GM19240 (cell line): ENCODE measurements around the gene PCNT.

ENCODE experiments used
- DNase-seq: peaks from one replicate; pipeline ENCODE4 v3.0.0; 2011; ENCODE audit warnings: low spot score; ENCODE audit not compliant: insufficient read length

The PCNT gene

DNA sequence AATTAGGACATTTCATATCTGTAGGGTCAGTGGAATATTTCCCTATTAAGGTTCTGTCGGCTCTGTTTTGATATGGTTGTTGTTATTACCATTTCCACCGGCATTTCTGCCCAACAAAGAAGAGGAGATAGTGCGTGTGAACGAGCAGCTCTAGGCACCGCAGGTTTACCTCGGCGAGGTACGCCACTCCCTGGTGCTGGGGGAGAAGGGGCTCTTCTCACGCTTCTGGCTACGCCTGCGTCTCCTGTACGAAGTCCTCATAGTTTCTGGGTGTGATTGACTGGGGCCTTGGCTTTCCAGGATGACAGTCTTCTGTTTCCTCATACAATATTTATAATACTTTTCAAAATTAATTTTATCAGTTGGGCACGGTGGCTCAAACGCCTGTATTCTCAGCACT is 80.3 kb downstream of the PCNT start:
- DNase-seq, result no peak

GRCh38 chr21:46406001-46406400 is 82.0 kb downstream of the PCNT start:
- no peak for DNase-seq

- no peak for DNase-seq
These were observed 85.9 kb downstream of the PCNT start for GRCh38 chr21:46409641-46410406.

- DNase-seq, result no peak
These were observed 86.6 kb downstream of the PCNT start for GRCh38 chr21:46410516-46410915.

DNA sequence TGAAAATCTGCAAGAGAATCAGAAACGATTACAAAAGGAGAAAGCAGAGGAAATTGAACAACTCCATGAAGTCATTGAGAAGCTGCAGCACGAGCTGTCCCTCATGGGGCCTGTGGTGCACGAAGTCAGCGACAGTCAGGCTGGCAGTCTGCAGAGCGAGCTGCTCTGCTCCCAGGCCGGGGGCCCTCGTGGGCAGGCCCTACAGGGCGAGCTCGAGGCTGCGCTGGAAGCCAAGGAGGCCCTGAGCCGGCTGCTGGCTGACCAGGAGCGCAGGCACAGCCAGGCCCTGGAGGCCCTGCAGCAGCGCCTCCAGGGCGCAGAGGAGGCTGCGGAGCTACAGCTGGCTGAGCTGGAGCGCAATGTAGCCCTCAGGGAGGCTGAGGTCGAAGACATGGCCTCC is 87.3 kb downstream of the PCNT start:
- no peak for DNase-seq

DNA sequence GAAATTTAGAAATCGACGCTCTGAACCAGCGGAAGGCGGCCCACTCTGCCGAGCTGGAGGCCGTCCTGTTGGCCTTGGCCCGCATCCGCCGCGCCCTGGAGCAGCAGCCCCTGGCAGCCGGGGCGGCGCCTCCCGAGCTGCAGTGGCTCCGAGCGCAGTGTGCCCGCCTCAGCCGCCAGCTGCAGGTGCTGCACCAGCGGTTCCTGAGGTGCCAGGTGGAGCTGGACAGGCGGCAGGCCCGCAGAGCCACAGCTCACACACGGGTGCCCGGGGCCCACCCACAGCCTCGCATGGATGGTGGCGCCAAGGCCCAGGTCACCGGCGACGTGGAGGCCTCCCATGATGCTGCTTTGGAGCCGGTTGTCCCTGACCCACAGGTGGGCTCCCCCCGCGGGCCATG is 87.7 kb downstream of the PCNT start:
- no peak for DNase-seq

DNA sequence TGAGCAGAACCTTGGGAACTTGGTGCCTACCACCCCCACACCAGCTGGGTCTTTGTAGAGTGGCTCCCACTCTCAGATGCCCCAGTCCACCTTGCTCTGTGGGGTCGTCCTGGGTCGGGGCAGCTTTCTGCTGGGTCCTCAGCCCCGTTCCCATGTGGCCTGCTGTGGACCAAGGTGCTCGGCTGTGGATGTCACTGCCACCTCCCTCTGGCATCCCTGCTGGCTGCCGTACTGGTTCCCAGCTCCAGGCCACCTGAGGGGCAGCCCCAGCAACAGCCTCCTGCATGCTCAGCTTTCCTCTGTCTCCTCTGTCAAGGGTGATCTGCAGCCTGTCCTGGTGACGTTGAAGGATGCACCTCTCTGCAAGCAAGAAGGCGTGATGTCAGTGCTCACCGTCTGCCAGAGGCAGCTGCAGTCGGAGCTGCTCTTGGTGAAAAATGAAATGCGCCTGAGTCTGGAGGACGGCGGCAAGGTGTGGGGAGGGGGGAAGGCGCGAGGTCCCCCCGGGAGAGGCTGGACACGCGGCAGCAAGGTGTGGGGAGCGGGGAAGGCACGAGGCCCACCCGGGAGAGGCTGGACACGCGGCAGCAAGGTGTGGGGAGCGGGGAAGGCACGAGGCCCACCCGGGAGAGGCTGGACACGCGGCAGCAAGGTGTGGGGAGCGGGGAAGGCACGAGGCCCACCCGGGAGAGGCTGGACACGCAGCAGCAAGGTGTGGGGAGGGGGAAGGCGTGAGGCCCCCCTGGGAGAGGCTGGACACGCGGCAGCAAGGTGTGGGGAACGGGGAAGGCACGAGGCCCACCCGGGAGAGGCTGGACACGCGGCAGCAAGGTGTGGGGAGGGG is 88.8 kb downstream of the PCNT start:
- DNase-seq, result no peak

DNA sequence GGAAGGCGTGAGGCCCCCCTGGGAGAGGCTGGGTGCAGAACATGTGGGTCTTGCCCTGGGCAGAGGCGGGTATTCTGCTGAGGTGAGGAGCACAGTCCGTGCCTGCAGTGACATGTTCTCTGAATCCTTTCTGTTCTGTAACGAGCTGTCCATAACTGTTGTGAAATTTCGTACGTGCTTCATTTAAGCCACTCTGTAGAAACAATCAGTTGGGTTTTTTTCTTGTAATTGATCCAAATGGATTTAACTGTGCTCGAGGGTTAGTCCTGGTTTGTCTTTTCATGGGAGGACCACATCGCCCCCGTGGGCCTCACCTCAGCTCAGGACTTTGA is 89.4 kb downstream of the PCNT start:
- DNase-seq, result no peak

GRCh38 chr21:46414965-46415275 is 91.0 kb downstream of the PCNT start:
- DNase-seq, result no peak

DNA sequence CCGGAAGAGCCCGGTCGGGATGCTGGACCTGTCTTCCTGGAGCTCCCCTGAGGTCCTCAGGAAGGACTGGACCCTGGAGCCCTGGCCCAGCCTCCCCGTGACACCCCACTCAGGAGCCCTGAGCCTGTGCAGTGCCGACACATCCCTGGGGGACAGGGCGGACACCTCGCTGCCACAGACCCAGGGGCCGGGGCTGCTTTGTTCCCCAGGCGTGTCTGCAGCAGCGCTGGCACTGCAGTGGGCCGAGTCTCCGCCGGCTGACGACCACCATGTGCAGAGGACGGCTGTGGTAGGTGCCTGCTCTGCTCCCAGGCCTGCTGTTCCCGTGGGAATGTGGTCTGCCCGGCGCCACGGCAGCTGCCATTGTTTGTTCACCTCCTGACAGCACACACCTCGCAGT is 92.6 kb downstream of the PCNT start:
- no peak for DNase-seq

- DNase-seq, result no peak
These were observed 94.5 kb downstream of the PCNT start for GRCh38 chr21:46418265-46418946.

- DNase-seq, result no peak
These were observed 96.6 kb downstream of the PCNT start for GRCh38 chr21:46420241-46421190.

DNA sequence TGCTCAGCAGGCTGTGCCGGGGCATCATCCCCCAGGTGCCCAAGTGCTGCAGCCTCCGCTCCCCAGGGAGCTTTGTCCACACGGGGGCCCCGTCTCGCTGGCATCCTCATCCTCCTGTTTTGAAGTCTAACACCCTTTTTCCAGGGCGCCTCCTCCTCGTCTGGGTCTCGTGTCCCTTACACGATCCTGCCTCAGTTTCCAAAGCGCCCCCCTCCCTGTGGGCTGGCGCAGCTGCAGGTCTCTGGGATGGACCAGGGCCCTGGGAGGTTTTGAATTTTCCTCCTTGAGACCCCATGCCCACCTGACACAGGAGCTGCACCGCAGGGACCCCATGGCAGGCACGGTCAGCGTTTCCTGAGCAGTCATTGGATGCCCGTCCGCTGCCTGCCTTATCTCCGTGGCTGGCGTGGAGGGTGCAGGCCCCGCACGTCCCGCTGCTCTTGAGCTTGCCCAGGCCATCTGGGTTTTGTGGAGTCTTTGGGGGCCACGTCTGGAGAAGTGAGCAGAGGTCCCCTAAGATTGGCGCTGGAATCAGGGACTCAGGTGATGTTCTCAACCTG is 97.3 kb downstream of the PCNT start:
- DNase-seq, result no peak

- no peak for DNase-seq
These were observed 98.0 kb downstream of the PCNT start for GRCh38 chr21:46421756-46422555.

- no peak for DNase-seq
These were observed 98.8 kb downstream of the PCNT start for GRCh38 chr21:46422636-46423241.

DNA sequence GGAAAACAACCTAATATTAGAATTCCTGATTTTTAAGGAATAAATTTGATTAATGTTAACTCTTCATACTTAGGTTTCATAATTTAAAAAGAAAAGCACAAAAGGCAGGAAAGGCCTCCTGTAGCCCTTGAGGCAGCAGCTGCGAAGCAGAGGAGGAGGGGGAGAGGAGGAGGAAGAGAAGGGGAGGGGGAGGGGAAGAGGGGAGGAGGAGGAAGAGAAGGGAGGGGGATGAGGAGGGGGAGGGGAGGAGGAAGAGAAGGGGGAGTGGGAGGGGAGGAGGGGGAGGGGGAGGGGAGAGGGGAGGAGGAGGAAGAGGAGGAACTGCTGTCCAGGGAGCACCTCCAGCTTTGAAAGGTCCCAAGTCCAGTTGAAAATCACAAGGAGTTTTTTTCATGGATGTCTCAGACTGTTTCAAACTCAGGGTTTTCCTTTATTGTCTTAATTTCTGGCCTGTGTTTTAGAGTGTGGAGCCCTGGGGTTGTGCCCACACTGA is 99.6 kb downstream of the PCNT start:
- DNase-seq, result no peak

DNA sequence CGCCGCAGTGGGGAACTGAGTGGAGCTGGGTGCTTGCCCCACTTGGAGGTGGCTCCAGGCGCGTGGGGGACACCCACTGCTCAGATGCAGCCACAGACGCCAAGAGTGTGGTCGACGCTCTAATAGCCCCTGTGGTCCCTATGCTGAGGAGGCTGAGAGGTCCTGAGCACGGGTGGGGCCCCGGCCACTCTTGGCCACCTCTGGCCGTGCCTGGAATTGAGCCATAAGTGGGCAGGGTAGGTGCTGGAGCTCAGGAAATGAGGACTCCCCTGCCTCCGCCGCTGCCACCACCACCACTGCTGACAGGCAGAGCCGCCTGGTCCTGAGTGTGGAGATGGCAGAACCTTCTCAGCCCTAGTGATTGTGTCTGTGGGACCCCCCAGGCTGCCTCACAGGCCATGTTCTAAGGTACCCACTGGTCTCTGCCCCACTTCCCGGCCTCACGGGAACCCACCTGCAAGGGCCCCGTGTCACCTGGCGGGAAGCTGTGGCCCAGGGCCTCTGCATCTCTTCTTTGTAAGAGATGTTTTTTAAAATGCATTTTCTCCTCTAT is 100.2 kb downstream of the PCNT start:
- no peak for DNase-seq

GRCh38 chr21:46424621-46425020 is 100.7 kb downstream of the PCNT start:
- DNase-seq, result no peak

- no peak for DNase-seq
These were observed 101.1 kb downstream of the PCNT start for GRCh38 chr21:46425041-46425440.
